Breast epithelium (tissue), 3 donors: ENCODE results near the gene ZNF462.

Experiments used
- CTCF ChIP-seq, 3 donors: fragments of 450-650 bp; IDR thresholded peaks; one replicate each; pipeline ENCODE4 v1.5.1; 2016 to 2017; ENCODE audit warnings: antibody characterized with exemption in 3 of 3, mild to moderate bottlenecking in 3 of 3, moderate library complexity in 3 of 3
- POLR2A ChIP-seq: fragments of 450-650 bp; IDR thresholded peaks from one replicate; pipeline ENCODE4 v1.6.1; 2016; ENCODE audit warnings: antibody characterized with exemption, mild to moderate bottlenecking, moderate library complexity

GRCh38 chr9:106931466-106931865 lies 68.5 kb downstream of the ZNF462 start:
- TF ChIP-seq POLR2A (no peak), CTCF (IDR thresholded peaks at IDR 0.05) (no peak)
